ENCODE data around the gene SDK1.

DNA sequence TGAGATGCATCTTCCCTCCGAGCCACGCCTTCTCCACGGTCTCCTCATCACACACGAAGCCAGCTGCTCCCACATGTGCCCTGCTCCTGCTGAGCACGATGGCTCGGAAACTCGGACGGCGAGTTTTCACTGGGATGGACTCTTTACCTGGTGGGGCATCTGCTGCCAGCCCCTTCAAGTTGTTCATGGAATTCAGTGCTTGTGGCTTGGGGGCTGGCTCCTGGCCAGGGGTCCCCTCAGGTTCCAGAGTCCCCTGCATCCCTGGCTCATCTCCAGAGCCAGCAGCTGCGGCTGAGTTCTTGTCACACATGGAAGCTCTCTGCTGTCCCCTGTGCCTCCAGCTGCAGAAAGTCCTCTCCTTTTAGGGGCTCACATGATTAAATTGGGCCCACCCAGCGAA is 654.0 kb downstream of the SDK1 start:
- no peak for TF ChIP-seq SP1 (IDR thresholded peaks at IDR 0.05)
- no peak for TF ChIP-seq SUZ12 (IDR thresholded peaks at IDR 0.05)
- no peak for TF ChIP-seq BHLHE40 (IDR thresholded peaks at IDR 0.05; ENCODE audit: borderline replicate concordance)
